H9 (cell line): ENCODE results near the gene ATE1. TPM values are rescaled to one million over a fixed set of nuclear protein-coding genes. Genes with fewer than 3 reads are reported as not detected.

Experiments
- DNase-seq: peaks from one replicate; pipeline ENCODE4 v3.0.0-alpha.2; 2017
- H2AFZ ChIP-seq: one replicate; pipeline ENCODE4 v1.6.1; 2013; ENCODE audit warnings: mild to moderate bottlenecking, low read length, control low read depth, moderate library complexity
- H2AK5ac ChIP-seq: 2 replicates; pipeline ENCODE4 v1.6.1; 2013; ENCODE audit warnings: low read length, control low read depth, mixed read lengths; ENCODE audit not compliant: insufficient read length
- H2BK120ac ChIP-seq: one replicate; pipeline ENCODE4 v1.6.1; 2013; ENCODE audit warnings: low read depth, mild to moderate bottlenecking, low read length, control low read depth, inconsistent platforms; ENCODE audit not compliant: poor library complexity, severe bottlenecking
- H2BK12ac ChIP-seq: 2 replicates; pipeline ENCODE4 v1.6.1; 2013; ENCODE audit warnings: low read length, control low read depth, mixed read lengths, low read depth; ENCODE audit not compliant: insufficient read length
- H2BK15ac ChIP-seq: 2 replicates; pipeline ENCODE4 v1.6.1; 2013; ENCODE audit warnings: low read depth, low read length, control low read depth
- H2BK20ac ChIP-seq: one replicate; pipeline ENCODE4 v1.6.1; 2013; ENCODE audit warnings: low read depth, mild to moderate bottlenecking, low read length, control low read depth, inconsistent platforms; ENCODE audit not compliant: poor library complexity, severe bottlenecking
- H2BK5ac ChIP-seq: 2 replicates; pipeline ENCODE4 v1.6.1; 2013; ENCODE audit warnings: low read length, control low read depth, mixed read lengths; ENCODE audit not compliant: insufficient read length
- H3K14ac ChIP-seq: 2 replicates; pipeline ENCODE4 v1.6.1; 2013; ENCODE audit warnings: low read length, control low read depth; ENCODE audit not compliant: insufficient read depth
- H3K18ac ChIP-seq: 2 replicates; pipeline ENCODE4 v1.6.1; 2013; ENCODE audit warnings: low read depth, mild to moderate bottlenecking, mixed read lengths, low read length, control low read depth; ENCODE audit not compliant: insufficient read length
- H3K23ac ChIP-seq: 2 replicates; pipeline ENCODE4 v1.6.1; 2013; ENCODE audit warnings: low read length, control low read depth, mixed read lengths, low read depth; ENCODE audit not compliant: insufficient read length
- H3K23me2 ChIP-seq: 2 replicates; pipeline ENCODE4 v1.6.1; 2013; ENCODE audit warnings: low read depth, mild to moderate bottlenecking, mixed read lengths, low read length, control low read depth; ENCODE audit not compliant: insufficient read length, poor library complexity, severe bottlenecking
- H3K27ac ChIP-seq: 2 replicates; pipeline ENCODE4 v1.5.1; 2013; ENCODE audit warnings: low read length, control low read depth, mixed read lengths, low read depth; ENCODE audit not compliant: insufficient read length
- H3K27me3 ChIP-seq: 2 replicates; pipeline ENCODE4 v1.6.1; 2013; ENCODE audit warnings: low read length, control low read depth, inconsistent platforms; ENCODE audit not compliant: insufficient read depth
- H3K4ac ChIP-seq: 2 replicates; pipeline ENCODE4 v1.6.1; 2013; ENCODE audit warnings: low read depth, mild to moderate bottlenecking, control low read depth, inconsistent platforms, low read length, moderate library complexity
- H3K4me1 ChIP-seq: 2 replicates; pipeline ENCODE4 v1.6.1; 2013; ENCODE audit warnings: low read length, control low read depth, inconsistent platforms; ENCODE audit not compliant: insufficient read depth
- H3K4me2 ChIP-seq: 2 replicates; pipeline ENCODE4 v1.6.1; 2013; ENCODE audit warnings: low read length, control low read depth, mixed read lengths; ENCODE audit not compliant: insufficient read length, insufficient read depth
- H3K56ac ChIP-seq: 2 replicates; pipeline ENCODE4 v1.6.1; 2013; ENCODE audit warnings: low read depth, mild to moderate bottlenecking, mixed read lengths, low read length, control low read depth; ENCODE audit not compliant: insufficient read length
- H3K79me1 ChIP-seq: 2 replicates; pipeline ENCODE4 v1.6.1; 2013; ENCODE audit warnings: low read depth, mild to moderate bottlenecking, moderate library complexity, low read length, control low read depth, inconsistent platforms; ENCODE audit not compliant: insufficient read depth, poor library complexity, severe bottlenecking
- H3K79me2 ChIP-seq: 2 replicates; pipeline ENCODE4 v1.6.1; 2013; ENCODE audit warnings: low read length, control low read depth, inconsistent platforms; ENCODE audit not compliant: insufficient read depth
- H3K9ac ChIP-seq: 2 replicates; pipeline ENCODE4 v1.6.1; 2013; ENCODE audit warnings: low read length, control low read depth, mixed read lengths; ENCODE audit not compliant: insufficient read length; ENCODE audit errors: extremely low read depth
- H3K9me3 ChIP-seq: one replicate; pipeline ENCODE4 v1.6.1; 2013; ENCODE audit warnings: low read depth, low read length, inconsistent platforms; ENCODE audit not compliant: control insufficient read depth
- H3T11ph ChIP-seq: one replicate; pipeline ENCODE4 v1.6.1; 2013; ENCODE audit warnings: mild to moderate bottlenecking, low read length, control low read depth, inconsistent platforms
- H4K20me1 ChIP-seq: one replicate; pipeline ENCODE4 v1.6.1; 2013; ENCODE audit not compliant: control insufficient read depth, insufficient read length, insufficient read depth
- H4K5ac ChIP-seq: 2 replicates; pipeline ENCODE4 v1.6.1; 2013; ENCODE audit warnings: low read depth, mild to moderate bottlenecking, mixed read lengths, low read length, control low read depth; ENCODE audit not compliant: insufficient read length
- H4K8ac ChIP-seq: replicated peaks from 2 replicates; pipeline ENCODE4 v1.6.1; 2013; ENCODE audit warnings: low read length, control low read depth, mixed read lengths, low read depth; ENCODE audit not compliant: insufficient read length
- H4K91ac ChIP-seq: 2 replicates; pipeline ENCODE4 v1.6.1; 2013; ENCODE audit warnings: low read depth, mild to moderate bottlenecking, moderate library complexity, mixed read lengths, low read length, control low read depth; ENCODE audit not compliant: insufficient read length
- H3K27ac Mint-ChIP-seq, 3 experiments: 2 replicates in 2 of 3; 3 replicates in 1 of 3; pipeline ENCODE4 v1.8.0; 2020 to 2021; ENCODE audit warnings: mixed read lengths in 3 of 3, mild to moderate bottlenecking in 1 of 3, moderate library complexity in 1 of 3
- H3K27me3 Mint-ChIP-seq: 2 replicates; pipeline ENCODE4 v1.8.0; 2021; ENCODE audit warnings: low read depth, mild to moderate bottlenecking, moderate library complexity, mixed read lengths
- H3K36me3 Mint-ChIP-seq, 3 experiments: 2 replicates in 2 of 3; 3 replicates in 1 of 3; pipeline ENCODE4 v1.8.0; 2020 to 2021; ENCODE audit warnings: low read depth in 3 of 3, mixed read lengths in 3 of 3; ENCODE audit not compliant: insufficient read depth in 1 of 3
- H3K4me1 Mint-ChIP-seq, 2 experiments: 2 replicates each; pipeline ENCODE4 v1.8.0; 2020; ENCODE audit warnings: mixed read lengths in 2 of 2
- H3K4me3 Mint-ChIP-seq, 2 experiments: 2 replicates in 1 of 2; 3 replicates in 1 of 2; pipeline ENCODE4 v1.8.0; 2020 to 2021; ENCODE audit warnings: mild to moderate bottlenecking in 2 of 2, mixed read lengths in 2 of 2, moderate library complexity in 1 of 2
- H3K9me3 Mint-ChIP-seq, 2 experiments: 2 replicates in 1 of 2; 3 replicates in 1 of 2; pipeline ENCODE4 v1.8.0; 2020; ENCODE audit warnings: mild to moderate bottlenecking in 2 of 2, mixed read lengths in 2 of 2, moderate library complexity in 1 of 2
- CTCF ChIP-seq: fragments of 200-600 bp; sonication (generic); conservative IDR thresholded peaks from 3 replicates; pipeline ENCODE4 v1.8.0; 2021; ENCODE audit warnings: antibody characterized with exemption, mild to moderate bottlenecking
- WGBS: extraction: QIAGEN DNeasy Blood & Tissue Kit; methylation state at CpG from one replicate; pipeline ENCODE4 v1.1.7; 2013; ENCODE audit warnings: missing lambda C conversion rate, low lambda C conversion rate, mixed read lengths; ENCODE audit not compliant: insufficient read length; ENCODE audit errors: extremely low coverage; 5-methylcytosine and 5-hydroxymethylcytosine counted together
- total RNA-seq: library from RNA; stranded (reverse); gene quantifications from 2 replicates; pipeline ENCODE4 v1.2.1, GENCODE V29; 2021

ATE1 gene
- total RNA-seq, 1 experiment from 2014 or later = 29.0 TPM

- Mint-ChIP-seq H3K36me3 (peaks cover 0 to 13% (median 8%) of the 10 kb centered on the region in 3 experiments; a peak in 5 of 7 replicates), H3K4me1 (peaks cover 15 to 16% of the 10 kb centered on the region in 2 experiments), H3K27me3 (no peaks in the 10 kb centered on the region), H3K27ac (no peak overlapping the region), H3K4me3 (no peak overlapping the region), H3K9me3 (no peaks in the 10 kb centered on the region)
- Histone ChIP-seq H2BK20ac (no peak overlapping the region), H3K4ac (no peak overlapping the region), H4K20me1 (no peaks in the 10 kb centered on the region), H2BK15ac (no peak overlapping the region), H2BK5ac (no peak overlapping the region), H4K8ac (no peak overlapping the region), H2BK12ac (no peak overlapping the region), H3K79me1 (no peaks in the 10 kb centered on the region), H3K27me3 (no peaks in the 10 kb centered on the region), H3K14ac (no peak overlapping the region), H3K23ac (no peak overlapping the region), H2AFZ (no peak overlapping the region), H4K91ac (no peak overlapping the region), H3T11ph (no peak overlapping the region), H3K4me1 (no peaks in the 10 kb centered on the region), H3K27ac (no peak overlapping the region), H3K56ac (no peak overlapping the region), H3K23me2 (no peaks in the 10 kb centered on the region), H3K9ac (no peak overlapping the region), H4K5ac (no peak overlapping the region), H3K18ac (no peak overlapping the region), H3K9me3 (no peaks in the 10 kb centered on the region), H2BK120ac (no peak overlapping the region), H3K4me2 (no peak overlapping the region), H3K79me2 (no peaks in the 10 kb centered on the region), H2AK5ac (no peak overlapping the region)
- no peak for DNase-seq
- WGBS = no CpG with 5 or more reads among the region's 5 CpGs
- TF ChIP-seq CTCF = no peak
Measured at GRCh38 chr10:121886181-121886580, 41.6 kb downstream of the ATE1 start.
